Prostate gland (tissue), 2 donors: ENCODE measurements around the gene ITGAL. TPM values are rescaled to one million over a fixed set of nuclear protein-coding genes. Genes with fewer than 3 reads are reported as not detected.

Experiments used
- DNase-seq: peaks from one replicate; pipeline ENCODE4 v3.0.0-alpha.2; 2019; ENCODE audit warnings: low spot score
- H3K27ac ChIP-seq, 2 donors: fragments of 200-600 bp; sonication (generic); 2 replicates each; pipeline ENCODE4 v1.5.1; 2017 to 2019
- H3K27me3 ChIP-seq: fragments of 200-600 bp; sonication (generic); replicated peaks from 2 replicates; pipeline ENCODE4 v1.5.1; 2019; ENCODE audit not compliant: insufficient read depth
- H3K36me3 ChIP-seq, 2 donors: fragments of 200-600 bp; sonication (generic); 1 replicate in 1 of 2; 2 replicates in 1 of 2; pipeline versions ENCODE4 v1.5.1 to v1.8.1; 2017 to 2019
- H3K4me1 ChIP-seq: fragments of 200-600 bp; sonication (generic); replicated peaks from 2 replicates; pipeline ENCODE4 v1.5.1; 2019
- H3K4me3 ChIP-seq, 2 donors: fragments of 200-600 bp; sonication (generic); 2 replicates each; pipeline ENCODE4 v1.5.1; 2017 to 2019
- H3K9me3 ChIP-seq: fragments of 200-600 bp; sonication (generic); 2 replicates; pipeline ENCODE4 v1.5.1; 2017
- POLR2A ChIP-seq: fragments of 450-650 bp; IDR thresholded peaks from one replicate; pipeline ENCODE4 v1.6.1; 2016; ENCODE audit warnings: antibody characterized with exemption, mild to moderate bottlenecking
- POLR2AphosphoS5 ChIP-seq: sonication (generic); formaldehyde crosslinking; IDR thresholded peaks from one replicate; pipeline ENCODE4 v1.6.1; 2017; ENCODE audit warnings: antibody characterized with exemption
- WGBS: methylation state at CpG from one replicate; pipeline ENCODE4 v1.1.5; 2018; 5-methylcytosine and 5-hydroxymethylcytosine counted together
- intact Hi-C: fragments of 100-400 bp; cut with DNase I; formaldehyde crosslinking; loops from one replicate; pipeline ENCODE4 v1.14.2; 2022
- total RNA-seq, 2 donors: library from RNA; depleted of rRNA; stranded (reverse); fragments of >200 nt; gene quantifications; one replicate each; pipeline ENCODE4 v1.1.0, GENCODE V29; 2016
- TF ChIP-seq, protein P1 (sequence below), 4 experiments: fragments of 200-600 bp in 2 of 4; fragments of 450-650 bp in 2 of 4; sonication (generic) in 2 of 4; IDR thresholded peaks; 1 replicate in 3 of 4; 2 replicates in 1 of 4; pipeline ENCODE4 v1.5.1; 2016 to 2019; ENCODE audit warnings: antibody characterized with exemption in 4 of 4, mild to moderate bottlenecking in 2 of 4, moderate library complexity in 2 of 4

ITGAL gene
- total RNA-seq, 2 donors from 2014 or later: 2.5 to 12.7 TPM

GRCh38 chr16:30443631-30444030 is 28.9 kb upstream of the ITGAL start:
- Histone ChIP-seq H3K27ac (no peak overlapping the region), H3K4me3 (no peak overlapping the region), H3K9me3 (no peaks in the 10 kb centered on the region), H3K4me1 (no peaks in the 10 kb centered on the region), H3K36me3 (no peaks in the 10 kb centered on the region), H3K27me3 (no peaks in the 10 kb centered on the region)
- intact Hi-C loops: no loop called here
- TF ChIP-seq, protein P1, sequence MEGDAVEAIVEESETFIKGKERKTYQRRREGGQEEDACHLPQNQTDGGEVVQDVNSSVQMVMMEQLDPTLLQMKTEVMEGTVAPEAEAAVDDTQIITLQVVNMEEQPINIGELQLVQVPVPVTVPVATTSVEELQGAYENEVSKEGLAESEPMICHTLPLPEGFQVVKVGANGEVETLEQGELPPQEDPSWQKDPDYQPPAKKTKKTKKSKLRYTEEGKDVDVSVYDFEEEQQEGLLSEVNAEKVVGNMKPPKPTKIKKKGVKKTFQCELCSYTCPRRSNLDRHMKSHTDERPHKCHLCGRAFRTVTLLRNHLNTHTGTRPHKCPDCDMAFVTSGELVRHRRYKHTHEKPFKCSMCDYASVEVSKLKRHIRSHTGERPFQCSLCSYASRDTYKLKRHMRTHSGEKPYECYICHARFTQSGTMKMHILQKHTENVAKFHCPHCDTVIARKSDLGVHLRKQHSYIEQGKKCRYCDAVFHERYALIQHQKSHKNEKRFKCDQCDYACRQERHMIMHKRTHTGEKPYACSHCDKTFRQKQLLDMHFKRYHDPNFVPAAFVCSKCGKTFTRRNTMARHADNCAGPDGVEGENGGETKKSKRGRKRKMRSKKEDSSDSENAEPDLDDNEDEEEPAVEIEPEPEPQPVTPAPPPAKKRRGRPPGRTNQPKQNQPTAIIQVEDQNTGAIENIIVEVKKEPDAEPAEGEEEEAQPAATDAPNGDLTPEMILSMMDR (IDR thresholded peaks at IDR 0.05): no peak
- no peak for TF ChIP-seq POLR2A
- no peak for TF ChIP-seq POLR2AphosphoS5
- no peak for DNase-seq
- WGBS: 80% methylated on average over 2 of the region's 2 CpGs

DNA sequence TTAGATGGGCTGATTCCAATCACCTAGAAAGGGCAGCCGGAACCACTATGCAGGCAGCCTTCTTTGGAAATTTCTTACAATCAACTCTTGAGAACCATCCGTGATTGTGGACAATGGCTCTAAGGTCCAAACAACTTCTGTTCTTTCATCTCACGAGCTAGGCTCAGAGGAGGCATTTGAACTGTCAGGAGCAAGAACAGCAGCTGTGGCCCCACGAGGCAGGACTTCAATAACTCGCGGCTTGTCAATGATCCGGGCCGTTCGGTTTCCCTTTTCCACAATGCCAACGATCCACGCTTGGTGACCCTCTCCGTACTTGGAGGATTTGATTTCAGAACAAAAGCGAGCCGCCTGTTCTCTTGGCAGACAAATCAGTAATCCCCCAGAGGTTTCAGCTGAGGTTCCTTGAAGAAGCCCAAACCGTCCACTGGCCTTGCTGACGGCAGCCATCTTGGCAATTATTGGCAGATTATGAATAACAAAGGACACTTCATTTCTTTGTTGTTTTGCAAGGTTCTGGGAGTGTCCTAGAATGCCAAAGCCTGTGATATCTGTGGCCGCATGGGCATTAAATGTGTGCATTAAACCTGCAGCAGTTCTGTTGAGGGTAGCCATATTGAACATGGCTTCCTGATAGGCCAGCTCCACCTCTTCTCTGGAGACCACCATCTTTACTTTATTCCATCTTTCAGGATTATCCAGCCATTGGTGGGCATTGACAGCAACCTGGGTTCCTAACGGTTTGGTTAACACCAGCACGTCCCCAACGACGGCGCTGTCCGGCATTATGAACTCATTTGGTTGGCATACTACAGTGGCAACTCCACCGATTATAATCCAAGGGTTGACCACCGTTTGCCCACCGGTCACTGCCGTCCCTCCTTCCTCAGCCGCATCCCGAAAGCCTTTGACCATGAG is 28.1 kb upstream of the ITGAL start:
- H3K9me3 ChIP-seq: no peaks in the 10 kb centered on the region
- DNase-seq: no peak
- intact Hi-C loops: no loop called here
- no peak overlapping the region for H3K27ac ChIP-seq
- H3K36me3 ChIP-seq: no peaks in the 10 kb centered on the region
- H3K4me1 ChIP-seq: no peaks in the 10 kb centered on the region
- 92% methylated on average over 29 of the region's 29 CpGs for WGBS
- TF ChIP-seq POLR2A: no peak
- TF ChIP-seq, protein P1 (IDR thresholded peaks at IDR 0.05): no peak
- TF ChIP-seq POLR2AphosphoS5: no peak
- H3K27me3 ChIP-seq: no peaks in the 10 kb centered on the region
- H3K4me3 ChIP-seq: peak overlapping the region; percentile 83 to 99

- H3K4me1 ChIP-seq: no peaks in the 10 kb centered on the region
- no peak for DNase-seq
- no peaks in the 10 kb centered on the region for H3K9me3 ChIP-seq
- H3K27ac ChIP-seq: peak overlapping the region; percentile 90 to 95
- H3K27me3 ChIP-seq: no peaks in the 10 kb centered on the region
- intact Hi-C loops: no loop called here
- H3K36me3 ChIP-seq: no peaks in the 10 kb centered on the region
- TF ChIP-seq, protein P1 (IDR thresholded peaks at IDR 0.05): no peak
- no peak for TF ChIP-seq POLR2A
- 30% methylated on average over 11 of the region's 11 CpGs for WGBS
- peak overlapping the region; percentile 83 to 99 for H3K4me3 ChIP-seq
These were observed 27.5 kb upstream of the ITGAL start for GRCh38 chr16:30445149-30445407.

DNA sequence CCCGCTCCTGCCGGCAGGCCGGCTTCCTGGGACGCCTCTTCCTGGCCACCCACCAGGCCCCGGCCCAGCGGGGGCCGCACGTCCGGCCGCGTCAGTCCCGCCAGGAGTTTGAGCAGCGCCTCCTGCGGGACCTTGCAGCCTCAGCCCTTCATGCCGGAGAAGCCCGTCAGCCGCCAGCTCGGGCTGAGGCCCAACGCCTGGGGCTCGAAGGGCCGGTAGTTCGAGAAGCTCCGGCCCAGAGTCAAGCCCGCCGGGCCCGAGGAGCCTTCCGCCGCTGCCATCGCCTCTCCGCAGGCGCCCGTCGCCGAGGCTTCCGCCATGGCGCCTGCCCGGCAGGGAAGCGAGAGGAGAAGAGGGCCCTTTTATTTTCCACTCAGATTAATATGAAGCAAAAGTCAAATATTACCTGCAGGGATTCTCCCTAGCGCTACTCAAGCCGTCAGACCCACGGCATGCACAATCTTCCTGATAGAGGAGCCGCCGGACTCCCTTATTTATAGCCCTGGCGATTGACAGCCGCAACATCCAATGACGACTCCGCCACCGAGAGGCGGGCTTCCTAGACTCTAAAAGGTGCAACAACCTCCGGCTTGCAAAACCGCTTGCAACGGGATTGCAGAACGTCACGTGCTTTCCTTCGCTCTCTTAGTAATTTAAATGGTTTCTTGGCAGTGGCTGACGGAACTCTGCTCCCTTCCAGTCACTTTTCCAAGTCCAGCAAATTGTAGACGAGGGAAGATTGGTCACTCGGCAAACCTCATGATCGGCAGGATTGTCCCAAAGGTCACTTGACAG is 26.9 kb upstream of the ITGAL start, which contains the start of gene SEPHS2:
TSS of gene SEPHS2 (minus strand) at position 467 of the 795 bp plus-strand sequence. CDS start at position 320, 147 bp downstream.
- WGBS: under 1% methylated on average over 42 of the region's 59 CpGs
- H3K27ac ChIP-seq: peak within 1 kb of the TSS; percentile 90 to 95
- no peaks in the 10 kb centered on the region for H3K27me3 ChIP-seq
- intact Hi-C loops: no loop called here
- H3K9me3 ChIP-seq: no peaks in the 10 kb centered on the region
- TF ChIP-seq POLR2AphosphoS5 (peak; percentile 100), POLR2A (peak; percentile 96)
- TF ChIP-seq, protein P1 (IDR thresholded peaks at IDR 0.05): peak in 3 of 4 experiments; percentile 20 to 46 (median 45)
- H3K4me3 ChIP-seq: peak within 1 kb of the TSS; percentile 83 to 99
- peak; percentile 99 for DNase-seq
- no peaks in the 10 kb centered on the region for H3K4me1 ChIP-seq
- no peaks in the 10 kb centered on the region for H3K36me3 ChIP-seq
